GM21529 (cell line): ENCODE results near the gene ICAM4.

ENCODE experiments used
- ATAC-seq: cut with Tn5 transposase; IDR thresholded peaks from one replicate; pipeline ENCODE4 v1.9.1; 2021; ENCODE audit not compliant: unreplicated experiment

Gene ICAM4

GRCh38 chr19:10317045-10317856 is 30.5 kb downstream of the ICAM4 start:
- ATAC-seq: no peak

DNA sequence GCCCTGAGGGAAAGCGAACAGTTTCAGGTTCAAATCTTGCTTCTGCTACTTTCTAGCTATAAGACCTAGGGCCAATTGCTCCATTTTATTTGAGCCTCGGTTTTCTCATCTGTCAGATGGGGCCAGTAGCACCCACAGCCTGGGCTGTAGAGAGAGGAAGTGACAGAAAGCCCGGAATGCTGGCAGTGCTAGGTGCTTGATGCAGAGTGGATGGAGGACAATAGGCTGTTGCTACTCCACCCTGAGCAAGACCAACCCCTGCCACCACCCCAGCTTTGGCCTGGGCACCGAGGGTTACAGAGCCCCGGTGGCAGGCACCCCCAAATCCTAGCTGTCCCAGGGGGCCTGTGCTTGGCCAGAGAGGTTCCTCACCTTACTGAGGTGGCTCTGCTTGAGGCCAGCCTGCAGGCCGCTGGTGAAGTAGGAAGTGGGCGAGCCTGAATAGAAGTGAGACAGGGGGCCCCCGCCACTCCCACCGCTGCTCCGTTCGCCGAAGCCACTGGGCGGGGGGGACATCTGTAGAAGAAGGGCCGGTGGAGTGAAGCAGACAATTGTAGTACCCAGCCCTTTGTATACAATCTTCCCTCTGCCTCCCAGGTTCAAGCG is 31.2 kb downstream of the ICAM4 start:
- ATAC-seq: no peak

DNA sequence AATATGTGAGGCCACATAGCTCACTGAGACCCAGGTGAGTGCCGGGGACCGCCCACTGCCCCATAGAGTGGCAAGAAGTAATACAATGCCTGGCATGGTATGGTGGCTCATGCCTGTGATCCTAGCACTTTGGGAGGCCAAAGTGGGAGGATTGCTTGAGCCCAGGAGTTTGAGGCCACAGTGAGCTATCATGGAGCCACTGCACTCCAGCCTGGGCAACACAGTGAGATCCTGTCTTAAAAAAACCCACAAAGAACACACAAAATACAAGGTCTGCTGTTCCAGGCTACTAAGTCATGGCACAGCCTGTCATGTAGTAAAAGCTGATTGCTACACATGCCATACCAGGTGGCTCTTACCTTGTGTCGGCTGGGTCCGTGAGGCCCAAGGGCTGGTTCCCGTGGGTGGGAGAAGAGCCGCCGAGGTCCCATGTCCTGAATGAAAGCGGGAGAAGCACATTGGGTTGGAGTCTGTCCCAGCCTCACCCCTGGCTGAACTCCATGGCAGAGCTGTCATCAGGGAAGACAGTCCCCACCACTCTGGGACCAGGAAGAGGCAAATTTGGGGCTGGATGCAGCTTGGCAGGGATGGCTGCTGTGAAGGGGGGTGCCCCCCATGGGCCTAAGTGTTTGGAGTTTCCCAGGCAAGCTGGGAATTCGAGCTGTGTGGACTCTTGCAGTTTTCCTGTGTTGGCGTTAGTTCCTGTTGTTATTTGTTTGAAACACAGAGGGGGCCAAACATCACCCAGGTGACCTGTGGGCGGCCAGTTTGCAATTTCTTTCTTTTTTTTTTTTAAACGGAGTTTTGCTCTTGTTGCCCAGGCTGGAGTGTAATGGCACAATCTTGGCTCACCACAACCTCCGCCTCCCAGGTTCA is 32.3 kb downstream of the ICAM4 start:
- no peak for ATAC-seq

DNA sequence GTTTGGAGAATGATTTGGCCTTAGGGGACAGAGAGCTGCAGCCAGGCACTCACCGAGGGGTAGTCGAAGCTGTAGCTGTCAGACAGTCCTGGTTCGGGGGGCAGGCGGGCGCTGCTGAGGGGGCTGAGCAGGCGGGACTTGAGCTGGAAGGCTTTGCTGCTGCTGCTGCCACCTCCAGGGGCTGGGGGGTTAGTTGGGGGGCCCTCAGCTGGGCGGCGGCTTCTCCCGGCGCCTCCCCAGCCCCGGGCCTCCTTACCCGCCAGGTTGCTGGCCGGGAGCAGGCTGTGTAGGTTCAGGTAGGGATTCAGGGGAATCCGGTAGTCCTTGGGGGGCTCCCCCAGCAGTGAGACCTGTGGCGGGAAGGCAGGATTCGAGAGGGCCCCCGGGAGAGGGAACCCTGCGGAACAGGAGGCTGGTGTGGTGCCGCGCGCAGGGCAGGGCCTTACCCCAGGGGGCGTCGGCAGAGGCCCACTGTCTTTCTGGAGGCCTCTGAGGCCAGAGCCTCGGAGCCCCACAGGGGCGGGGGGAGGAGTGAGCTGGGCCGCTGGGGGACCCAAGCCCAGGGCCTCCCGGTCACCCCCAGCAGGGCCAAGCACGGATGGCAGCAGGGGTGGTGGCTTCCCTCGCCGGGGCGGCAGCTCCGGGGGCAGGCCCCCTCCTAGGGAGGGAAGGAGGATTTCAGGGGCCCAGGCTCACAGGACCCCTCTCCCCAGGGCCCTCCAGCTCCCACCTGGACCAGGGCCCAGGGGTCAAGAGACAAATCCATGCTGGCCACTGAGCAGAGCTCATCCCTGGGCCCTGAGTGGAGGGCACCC is 34.1 kb downstream of the ICAM4 start:
- ATAC-seq: no peak

- no peak for ATAC-seq
Measured at GRCh38 chr19:10321417-10321797, 34.7 kb downstream of the ICAM4 start.

- ATAC-seq: no peak
Measured at GRCh38 chr19:10321874-10322835, 35.4 kb downstream of the ICAM4 start.

GRCh38 chr19:10325732-10326131 is 39.0 kb downstream of the ICAM4 start:
- ATAC-seq: no peak

- no peak for ATAC-seq
Measured at GRCh38 chr19:10327793-10328192, 41.0 kb downstream of the ICAM4 start.

DNA sequence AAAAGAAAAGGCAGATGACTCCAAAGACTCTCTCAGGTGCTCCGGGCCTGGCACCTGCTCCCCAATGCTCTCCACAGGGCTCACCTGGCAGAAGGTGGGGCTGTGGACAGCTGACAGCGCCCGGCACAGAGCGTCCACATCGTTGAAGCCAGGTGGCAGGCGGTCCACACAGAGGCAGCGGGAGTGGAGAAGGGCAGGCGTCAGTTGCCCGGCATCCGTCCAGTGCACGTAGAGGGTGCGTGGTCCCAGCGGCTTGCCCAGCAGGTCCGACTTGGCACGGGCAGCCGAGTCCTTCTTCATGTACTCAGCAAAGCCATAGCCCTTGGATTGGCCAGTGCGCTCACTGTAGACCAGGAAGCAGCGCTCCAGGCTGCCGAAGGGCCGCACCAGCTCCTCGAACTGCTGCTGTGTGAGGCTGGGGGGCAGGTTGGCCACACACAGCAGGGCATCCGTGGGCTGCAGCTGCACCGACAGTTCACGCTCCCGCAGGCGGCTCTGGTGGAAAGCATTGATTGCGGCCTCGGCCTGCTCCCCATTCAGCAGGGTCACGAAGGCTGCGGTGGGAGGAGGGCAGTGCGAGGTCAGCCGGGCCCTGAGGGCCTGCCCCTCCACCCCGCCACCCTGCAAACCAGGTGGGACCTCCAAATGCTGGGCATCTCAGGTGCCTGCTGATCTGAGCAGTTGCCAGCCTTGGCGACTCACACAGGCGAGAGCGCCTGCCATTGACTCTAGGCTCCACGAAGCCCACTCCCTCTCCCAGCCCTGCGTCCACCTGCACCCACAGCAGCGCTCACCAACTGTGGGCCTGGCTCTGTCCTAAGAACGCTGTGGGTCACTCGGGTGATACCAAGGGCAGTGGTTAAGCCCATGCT is 42.0 kb downstream of the ICAM4 start:
- ATAC-seq: no peak

DNA sequence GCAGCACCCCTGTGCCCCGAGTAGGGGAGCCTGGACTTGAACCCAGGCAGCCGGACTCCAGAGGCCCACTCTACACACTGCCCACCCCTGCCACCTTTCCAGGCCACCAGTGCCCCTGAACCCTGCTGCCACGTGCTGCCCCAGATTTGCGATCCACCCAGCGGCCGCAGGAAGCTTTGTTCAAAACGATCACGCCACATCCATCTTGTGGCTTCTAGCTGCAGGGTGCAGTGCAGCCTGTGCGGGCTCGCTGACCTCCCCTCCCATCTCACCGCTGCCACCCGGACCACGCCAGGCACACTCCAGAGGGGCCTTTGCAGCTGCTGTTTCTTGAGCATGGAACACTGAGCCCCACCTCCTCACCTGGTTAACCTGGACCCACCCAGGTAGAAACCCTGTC is 42.8 kb downstream of the ICAM4 start:
- ATAC-seq: no peak

- no peak for ATAC-seq
Measured at GRCh38 chr19:10332158-10332964, 45.6 kb downstream of the ICAM4 start.

DNA sequence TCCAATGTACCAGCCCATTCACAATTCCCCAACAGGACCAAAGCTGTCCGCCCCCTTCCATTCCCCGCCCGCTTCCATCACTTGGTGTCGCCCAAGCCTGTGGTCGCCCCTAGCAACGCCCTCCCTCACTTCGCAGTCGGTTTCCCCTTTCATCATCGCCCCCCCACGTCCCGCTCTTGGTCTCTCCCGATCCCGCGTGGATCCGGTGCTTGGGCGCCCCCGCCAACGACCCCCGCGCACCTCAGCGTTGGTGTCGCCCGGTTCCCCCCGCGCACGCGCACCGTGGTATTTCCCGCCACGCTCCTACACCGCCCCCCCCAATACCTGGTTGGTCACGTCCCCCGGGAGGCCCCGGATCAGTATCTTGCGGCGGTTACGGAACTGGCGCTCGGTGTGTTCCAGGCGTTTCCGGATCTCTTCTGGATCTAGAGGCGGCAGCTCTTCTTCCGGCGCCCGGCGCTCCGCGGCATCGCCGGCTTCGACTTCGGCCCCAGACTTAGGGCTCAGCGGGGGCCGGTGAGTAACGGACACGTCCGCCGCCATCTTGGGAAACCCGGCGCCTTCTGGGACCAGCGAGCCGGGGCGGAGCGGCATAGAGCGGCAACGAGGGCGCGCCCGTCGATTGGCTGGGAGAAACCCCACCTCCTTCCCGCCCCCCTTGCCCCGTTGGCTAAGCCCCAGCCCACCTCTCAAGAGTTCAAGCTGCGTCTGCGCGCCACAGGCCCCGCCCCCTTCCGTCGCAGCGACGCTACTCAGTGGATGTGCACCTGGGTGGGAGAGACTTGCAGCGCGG is 46.4 kb downstream of the ICAM4 start, which contains the start of gene RAVER1:
Gene RAVER1, minus strand, starts transcription at position 565 of the 793 bp plus-strand sequence. Its CDS starts 22 bp downstream, at position 543.
- peak; percentile 84 for ATAC-seq

DNA sequence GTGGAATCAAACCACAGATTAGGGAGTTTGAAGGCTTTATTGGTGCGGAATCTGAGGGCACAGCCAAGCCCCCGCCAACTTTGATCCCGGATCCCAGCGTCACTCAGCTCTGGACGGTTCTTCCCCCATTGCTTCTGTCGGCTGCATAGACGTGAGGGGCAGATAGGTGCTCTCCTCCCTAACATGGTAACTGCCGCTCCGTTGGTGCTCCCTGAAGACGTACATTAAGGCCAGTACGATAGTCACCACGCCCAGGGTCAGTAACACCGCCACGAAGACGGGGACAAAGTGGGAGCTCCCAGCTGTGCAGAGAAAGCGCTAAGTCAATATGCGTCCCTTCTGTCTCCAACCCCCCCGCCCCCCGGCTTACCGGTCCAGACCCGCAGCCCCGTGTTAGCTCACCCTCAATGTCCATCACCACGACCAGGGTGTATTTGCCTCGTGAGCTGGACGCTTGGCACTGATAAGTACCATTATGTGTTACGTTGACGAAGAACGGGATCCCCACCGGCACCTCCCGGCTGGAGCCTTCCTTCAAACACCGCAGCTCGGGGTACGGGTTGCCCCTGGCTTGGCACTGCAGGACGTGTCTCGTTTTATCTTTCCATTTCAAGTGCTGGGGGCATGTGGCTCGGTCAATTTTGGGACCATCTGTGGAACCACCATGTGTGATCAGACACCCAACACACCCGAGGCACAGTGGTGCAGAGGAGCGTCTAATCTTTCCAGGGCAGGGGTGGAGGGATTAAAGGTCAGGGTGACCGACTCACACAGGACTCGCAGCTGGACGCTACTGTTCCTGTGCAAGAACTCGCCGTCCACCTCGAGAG is 47.2 kb downstream of the ICAM4 start:
- ATAC-seq: peak; percentile 5

DNA sequence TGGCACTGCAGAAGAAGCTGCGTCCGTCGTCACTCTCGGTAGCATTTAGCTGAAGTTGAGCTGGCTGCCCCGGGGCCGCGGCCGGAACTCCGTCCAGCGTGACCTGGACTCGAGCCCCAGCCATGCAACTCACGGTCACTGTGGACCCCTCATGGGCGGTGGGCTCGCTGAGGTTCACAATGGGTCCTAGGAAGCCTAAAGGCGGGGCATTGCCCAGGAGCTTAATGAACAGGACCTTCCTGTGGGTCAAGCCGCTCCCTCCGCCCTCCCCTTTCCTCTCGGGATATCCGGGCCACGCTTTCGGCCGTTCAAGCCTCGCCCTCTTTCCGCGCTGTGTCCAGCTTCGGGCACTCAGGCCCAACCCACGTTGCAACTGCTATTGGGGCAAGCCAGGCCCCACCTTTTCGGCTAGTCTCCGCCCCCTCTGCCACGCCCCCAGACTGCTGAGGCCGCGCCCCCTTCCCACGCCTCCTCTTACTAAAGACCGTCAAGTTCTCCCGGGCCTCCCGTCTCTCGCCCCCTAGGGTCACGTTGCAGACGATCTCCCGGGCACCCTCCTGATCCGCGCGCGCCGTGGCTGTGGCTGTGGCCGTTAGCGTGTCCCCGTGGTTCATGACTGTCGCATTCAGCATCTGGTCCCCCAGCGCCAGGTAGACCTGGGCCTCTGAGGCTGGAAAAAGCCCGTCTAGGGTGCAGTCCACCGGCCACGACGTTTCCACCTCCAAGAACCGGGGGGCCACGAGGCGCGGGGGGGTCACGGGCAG is 48.0 kb downstream of the ICAM4 start:
- ATAC-seq: no peak

DNA sequence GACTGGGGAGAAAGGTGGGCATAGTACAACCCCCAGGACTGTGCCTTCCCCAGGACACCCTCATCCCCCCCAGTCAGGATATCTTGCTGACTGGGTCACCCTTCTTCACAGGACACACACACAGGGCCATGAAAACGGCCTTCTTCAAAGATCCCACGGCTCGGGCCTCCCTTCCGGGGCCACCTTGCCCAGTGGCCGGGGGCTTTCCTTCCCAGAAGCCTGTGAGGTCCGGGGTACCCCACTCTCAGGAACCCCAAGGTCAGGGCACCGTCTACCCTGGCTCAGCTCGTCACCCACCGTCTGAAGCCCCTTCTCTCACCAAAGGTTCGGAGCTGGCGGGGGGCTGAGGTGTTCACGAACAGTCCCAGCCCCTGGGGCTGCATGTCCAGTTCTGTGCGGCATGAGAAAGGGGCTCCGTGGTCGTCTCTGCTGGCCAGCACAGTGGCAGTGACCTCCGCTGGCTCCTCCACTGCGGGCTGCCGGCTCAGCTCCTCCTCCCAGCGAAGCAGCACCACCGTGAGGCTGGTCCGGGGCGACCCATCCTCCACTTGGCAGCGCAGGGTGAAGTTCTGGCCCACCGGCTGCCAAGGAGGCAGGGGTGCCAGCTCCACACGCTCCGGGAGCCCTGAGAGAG is 48.7 kb downstream of the ICAM4 start:
- ATAC-seq: no peak
